IPS DF 6.9 (cell line): Measurements from ENCODE around the gene CNOT4.

Source experiments
- DNase-seq: peaks from one replicate; pipeline ENCODE4 v3.0.0-alpha.2; 2013; ENCODE audit warnings: low read depth, low spot score
- H3K27ac ChIP-seq: one replicate; pipeline ENCODE4 v1.5.1; 2013; ENCODE audit warnings: low read length, control low read depth
- H3K27me3 ChIP-seq: 2 replicates; pipeline ENCODE4 v1.6.1; 2013; ENCODE audit warnings: mild to moderate bottlenecking, low read length; ENCODE audit not compliant: control insufficient read depth, insufficient read depth
- H3K36me3 ChIP-seq: 2 replicates; pipeline ENCODE4 v1.6.1; 2013; ENCODE audit warnings: low read length; ENCODE audit not compliant: control insufficient read depth, insufficient read depth
- H3K4me1 ChIP-seq: 2 replicates; pipeline ENCODE4 v1.6.1; 2013; ENCODE audit warnings: low read length; ENCODE audit not compliant: control insufficient read depth, insufficient read depth
- H3K4me3 ChIP-seq: 2 replicates; pipeline ENCODE4 v1.5.1; 2013; ENCODE audit warnings: mild to moderate bottlenecking, low read length
- H3K9me3 ChIP-seq: 2 replicates; pipeline ENCODE4 v1.6.1; 2013; ENCODE audit warnings: low read length, inconsistent platforms; ENCODE audit not compliant: control insufficient read depth, insufficient read depth
- WGBS: extraction: QIAGEN DNeasy Blood & Tissue Kit; methylation state at CpG from one replicate; pipeline ENCODE4 v1.1.7; 2013; ENCODE audit warnings: mixed read lengths, missing lambda C conversion rate; ENCODE audit not compliant: insufficient read length, insufficient coverage; 5-methylcytosine and 5-hydroxymethylcytosine counted together

CNOT4 gene

GRCh38 chr7:135369405-135369804 is 140.5 kb downstream of the CNOT4 start:
- Histone ChIP-seq H3K4me1 (no peaks in the 10 kb centered on the region), H3K36me3 (no peaks in the 10 kb centered on the region), H3K4me3 (no peak overlapping the region), H3K9me3 (no peaks in the 10 kb centered on the region), H3K27ac (no peak overlapping the region), H3K27me3 (no peaks in the 10 kb centered on the region)
- no peak for DNase-seq

GRCh38 chr7:135368416-135369186 is 141.3 kb downstream of the CNOT4 start:
- H3K27me3 ChIP-seq, result no peaks in the 10 kb centered on the region
- no peaks in the 10 kb centered on the region for H3K4me1 ChIP-seq
- DNase-seq, result no peak
- no peak overlapping the region for H3K4me3 ChIP-seq
- no peak overlapping the region for H3K27ac ChIP-seq
- H3K9me3 ChIP-seq, result no peaks in the 10 kb centered on the region
- no peaks in the 10 kb centered on the region for H3K36me3 ChIP-seq
- no CpG with 5 or more reads among the region's 5 CpGs for WGBS

GRCh38 chr7:135366843-135367508 is 142.9 kb downstream of the CNOT4 start:
- H3K4me1 ChIP-seq, result no peaks in the 10 kb centered on the region
- DNase-seq, result no peak
- WGBS, result no CpG with 5 or more reads among the region's 7 CpGs
- H3K9me3 ChIP-seq, result no peaks in the 10 kb centered on the region
- H3K4me3 ChIP-seq, result no peak overlapping the region
- H3K27ac ChIP-seq, result no peak overlapping the region
- H3K27me3 ChIP-seq, result no peaks in the 10 kb centered on the region
- H3K36me3 ChIP-seq, result no peaks in the 10 kb centered on the region

GRCh38 chr7:135365721-135366120 is 144.2 kb downstream of the CNOT4 start:
- H3K4me1 ChIP-seq, result no peaks in the 10 kb centered on the region
- no CpG with 5 or more reads among the region's 3 CpGs for WGBS
- no peaks in the 10 kb centered on the region for H3K9me3 ChIP-seq
- no peak for DNase-seq
- no peaks in the 10 kb centered on the region for H3K27me3 ChIP-seq
- no peak overlapping the region for H3K27ac ChIP-seq
- H3K36me3 ChIP-seq, result no peaks in the 10 kb centered on the region
- no peak overlapping the region for H3K4me3 ChIP-seq

- H3K27ac ChIP-seq, result no peak overlapping the region
- WGBS, result no CpG with 5 or more reads among the region's 2 CpGs
These were observed 145.7 kb downstream of the CNOT4 start for GRCh38 chr7:135364206-135364605.

GRCh38 chr7:135362871-135363270 is 147.0 kb downstream of the CNOT4 start:
- no peaks in the 10 kb centered on the region for H3K9me3 ChIP-seq
- H3K4me1 ChIP-seq, result no peaks in the 10 kb centered on the region
- H3K27ac ChIP-seq, result no peak overlapping the region
- WGBS, result no CpG with 5 or more reads among the region's 7 CpGs
- H3K4me3 ChIP-seq, result no peak overlapping the region
- DNase-seq, result no peak
- no peaks in the 10 kb centered on the region for H3K27me3 ChIP-seq
- H3K36me3 ChIP-seq, result no peaks in the 10 kb centered on the region

More at GRCh38 chr7:135364206-135364605, 145.7 kb downstream of the CNOT4 start:
- no peaks in the 10 kb centered on the region for H3K9me3 ChIP-seq
- DNase-seq, result no peak
- no peaks in the 10 kb centered on the region for H3K4me1 ChIP-seq
- H3K4me3 ChIP-seq, result no peak overlapping the region
- H3K36me3 ChIP-seq, result no peaks in the 10 kb centered on the region
- H3K27me3 ChIP-seq, result no peaks in the 10 kb centered on the region

- no CpG with 5 or more reads among the region's 5 CpGs for WGBS
- Histone ChIP-seq H3K36me3 (no peaks in the 10 kb centered on the region), H3K4me3 (no peak overlapping the region), H3K4me1 (no peaks in the 10 kb centered on the region), H3K9me3 (no peaks in the 10 kb centered on the region), H3K27ac (no peak overlapping the region), H3K27me3 (no peaks in the 10 kb centered on the region)
- DNase-seq, result no peak
These were observed 148.1 kb downstream of the CNOT4 start for GRCh38 chr7:135361788-135362187.

- H3K4me3 ChIP-seq, result no peak overlapping the region
- H3K36me3 ChIP-seq, result no peaks in the 10 kb centered on the region
- H3K9me3 ChIP-seq, result no peaks in the 10 kb centered on the region
- no peak for DNase-seq
- no peak overlapping the region for H3K27ac ChIP-seq
- no CpG with 5 or more reads among the region's 5 CpGs for WGBS
- no peaks in the 10 kb centered on the region for H3K27me3 ChIP-seq
- H3K4me1 ChIP-seq, result no peaks in the 10 kb centered on the region; the same call in 1 of the 2 replicates
These were observed 150.3 kb downstream of the CNOT4 start for GRCh38 chr7:135359615-135360014.

- Histone ChIP-seq H3K36me3 (no peaks in the 10 kb centered on the region), H3K27ac (no peak overlapping the region), H3K4me1 (no peaks in the 10 kb centered on the region; the same call in 1 of the 2 replicates), H3K27me3 (no peaks in the 10 kb centered on the region), H3K4me3 (no peak overlapping the region), H3K9me3 (no peaks in the 10 kb centered on the region)
- no CpG with 5 or more reads among the region's 4 CpGs for WGBS
- DNase-seq, result no peak
These were observed 154.4 kb downstream of the CNOT4 start for GRCh38 chr7:135355377-135356048.

- H3K4me3 ChIP-seq, result no peak overlapping the region
- no peaks in the 10 kb centered on the region for H3K36me3 ChIP-seq
- no CpG with 5 or more reads among the region's 3 CpGs for WGBS
- H3K27ac ChIP-seq, result no peak overlapping the region
- no peaks in the 10 kb centered on the region for H3K27me3 ChIP-seq
- no peaks in the 10 kb centered on the region; the same call in 1 of the 2 replicates for H3K4me1 ChIP-seq
- DNase-seq, result no peak
- no peaks in the 10 kb centered on the region for H3K9me3 ChIP-seq
These were observed 156.1 kb downstream of the CNOT4 start for GRCh38 chr7:135353832-135354231.
